ENCODE results near the gene RNF222.
A peak's percentile ranks its signal among the peaks of the same experiment; 100 is the strongest.

The RNF222 gene, protein sequence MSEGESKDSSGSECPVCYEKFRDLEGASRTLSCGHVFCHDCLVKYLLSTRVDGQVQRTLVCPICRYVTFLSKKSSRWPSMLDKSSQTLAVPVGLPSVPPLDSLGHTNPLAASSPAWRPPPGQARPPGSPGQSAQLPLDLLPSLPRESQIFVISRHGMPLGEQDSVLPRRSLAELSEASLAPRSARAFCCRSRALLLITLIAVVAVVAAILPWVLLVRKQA

GRCh38 chr17:8397636-8398035 is at the start of gene RNF222:
TSS of gene RNF222 (minus strand) at chr17:8397827. CDS start at chr17:8393461, 4,366 bp downstream.
- DNase-seq (ENCODE audit: low spot score) = no peak

DNA sequence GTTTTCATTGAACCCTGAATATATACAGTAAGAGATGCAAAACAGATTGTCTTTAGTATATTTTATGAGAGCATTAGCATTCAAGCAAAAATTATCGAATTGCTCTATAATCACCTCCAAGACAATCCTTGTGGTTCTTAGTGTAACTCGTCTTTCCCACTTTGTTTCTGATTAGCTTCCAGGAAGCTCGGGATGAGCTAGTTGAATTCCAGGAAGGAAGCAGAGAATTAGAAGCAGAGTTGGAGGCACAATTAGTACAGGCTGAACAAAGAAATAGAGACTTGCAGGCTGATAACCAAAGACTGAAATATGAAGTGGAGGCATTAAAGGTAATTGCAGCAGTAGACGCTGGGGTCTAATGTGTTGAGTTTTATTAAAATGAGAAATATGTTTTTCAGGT is 47.9 kb upstream of the RNF222 start:
- no peak for DNase-seq (ENCODE audit: low spot score)

GRCh38 chr17:8444494-8444893 is 46.9 kb upstream of the RNF222 start:
- DNase-seq (ENCODE audit: low spot score) = peak; percentile 27

- DNase-seq (ENCODE audit: low spot score) = no peak
Measured at GRCh38 chr17:8443756-8444155, 46.1 kb upstream of the RNF222 start.

DNA sequence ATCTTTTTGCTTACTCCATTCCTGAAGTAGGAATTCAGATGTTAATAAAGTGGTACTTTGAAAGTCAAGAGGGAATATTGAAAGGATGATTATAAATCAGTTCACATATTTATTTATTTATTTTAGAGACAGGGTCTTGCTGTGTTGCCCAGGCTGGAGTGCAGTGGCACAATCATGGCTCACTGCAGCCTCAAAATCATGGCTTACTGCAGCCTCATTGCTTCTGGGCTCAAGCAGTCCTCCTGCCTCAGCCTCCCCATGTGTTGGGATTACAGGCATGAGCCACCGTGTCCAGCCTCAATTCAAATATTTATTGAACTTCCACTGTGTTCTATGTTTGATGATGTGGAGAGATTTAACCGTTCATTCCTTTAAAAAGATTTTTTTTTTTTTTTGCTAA is 44.7 kb upstream of the RNF222 start:
- DNase-seq (ENCODE audit: low spot score) = no peak

GRCh38 chr17:8441690-8442089 is 44.1 kb upstream of the RNF222 start:
- no peak for DNase-seq (ENCODE audit: low spot score)

GRCh38 chr17:8439681-8440080 is 42.1 kb upstream of the RNF222 start:
- no peak for DNase-seq (ENCODE audit: low spot score)

DNA sequence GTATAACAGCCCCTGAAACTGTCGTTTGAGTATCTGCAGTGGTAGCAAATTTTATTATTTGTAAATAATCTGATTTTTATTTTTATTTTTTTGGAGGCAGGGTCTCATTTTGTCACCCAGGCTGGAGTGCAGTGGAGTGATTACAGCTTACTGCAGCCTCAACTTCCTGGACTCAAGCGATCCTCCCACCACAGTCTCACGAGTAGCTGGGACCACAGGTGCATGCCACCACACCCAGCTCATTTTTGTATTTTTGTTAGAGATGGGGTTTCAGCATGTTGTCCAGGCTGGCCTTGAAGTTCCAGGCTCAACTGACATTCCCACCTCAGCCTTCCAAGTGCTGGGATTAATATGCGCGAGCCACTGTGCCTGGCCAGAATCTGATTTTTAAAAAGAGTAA is 40.8 kb upstream of the RNF222 start:
- no peak for DNase-seq (ENCODE audit: low spot score)

DNA sequence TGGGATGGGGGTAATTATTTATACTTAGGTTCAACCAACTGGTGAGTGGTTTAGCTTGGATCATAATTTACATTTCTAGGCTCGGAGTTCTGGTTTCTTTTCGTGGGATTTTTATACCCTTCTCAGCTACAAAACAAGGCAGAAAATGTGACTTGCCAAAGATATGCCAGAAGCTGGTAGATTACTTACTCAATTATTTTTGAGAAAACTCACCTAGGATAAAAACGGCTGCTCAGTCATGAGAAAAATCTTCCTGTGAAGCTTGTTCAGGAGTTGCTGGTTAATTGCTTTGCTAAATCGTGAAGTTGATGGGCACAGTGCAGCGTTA is 39.2 kb upstream of the RNF222 start:
- no peak for DNase-seq (ENCODE audit: low spot score)

DNA sequence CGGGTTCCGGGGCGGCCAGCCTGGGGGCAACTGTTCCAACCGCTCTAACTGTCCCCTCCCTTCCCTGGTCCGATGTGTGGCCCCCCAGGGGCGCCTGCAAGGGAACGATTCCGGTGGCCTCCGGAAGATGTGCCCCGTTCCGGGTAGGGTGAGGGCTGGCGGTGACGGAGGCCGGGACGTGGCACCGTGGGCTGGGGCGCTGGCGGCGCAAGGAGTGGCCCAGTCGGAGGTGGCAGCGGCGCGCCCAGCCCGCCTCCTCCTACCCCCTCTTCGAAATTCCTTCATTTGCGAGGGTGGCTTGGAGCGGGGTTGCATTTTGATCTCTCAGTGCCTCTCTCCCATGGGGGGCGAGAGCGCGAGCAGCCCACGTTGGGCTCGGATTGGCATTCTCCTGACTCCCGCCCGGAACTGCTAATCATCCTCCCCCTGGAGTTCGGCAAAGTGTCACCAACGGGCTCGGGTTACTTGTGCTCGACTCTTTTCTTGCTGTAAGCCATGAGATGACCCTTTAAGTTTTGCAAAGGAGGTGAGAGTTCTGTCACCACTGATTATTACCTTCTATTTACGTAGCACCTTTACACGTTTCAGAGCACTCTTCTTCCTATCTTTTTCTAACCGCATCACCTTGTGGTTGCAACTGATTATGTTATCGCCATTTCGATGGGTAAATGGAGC is 38.7 kb upstream of the RNF222 start:
- peak; percentile 75 for DNase-seq (ENCODE audit: low spot score)

DNA sequence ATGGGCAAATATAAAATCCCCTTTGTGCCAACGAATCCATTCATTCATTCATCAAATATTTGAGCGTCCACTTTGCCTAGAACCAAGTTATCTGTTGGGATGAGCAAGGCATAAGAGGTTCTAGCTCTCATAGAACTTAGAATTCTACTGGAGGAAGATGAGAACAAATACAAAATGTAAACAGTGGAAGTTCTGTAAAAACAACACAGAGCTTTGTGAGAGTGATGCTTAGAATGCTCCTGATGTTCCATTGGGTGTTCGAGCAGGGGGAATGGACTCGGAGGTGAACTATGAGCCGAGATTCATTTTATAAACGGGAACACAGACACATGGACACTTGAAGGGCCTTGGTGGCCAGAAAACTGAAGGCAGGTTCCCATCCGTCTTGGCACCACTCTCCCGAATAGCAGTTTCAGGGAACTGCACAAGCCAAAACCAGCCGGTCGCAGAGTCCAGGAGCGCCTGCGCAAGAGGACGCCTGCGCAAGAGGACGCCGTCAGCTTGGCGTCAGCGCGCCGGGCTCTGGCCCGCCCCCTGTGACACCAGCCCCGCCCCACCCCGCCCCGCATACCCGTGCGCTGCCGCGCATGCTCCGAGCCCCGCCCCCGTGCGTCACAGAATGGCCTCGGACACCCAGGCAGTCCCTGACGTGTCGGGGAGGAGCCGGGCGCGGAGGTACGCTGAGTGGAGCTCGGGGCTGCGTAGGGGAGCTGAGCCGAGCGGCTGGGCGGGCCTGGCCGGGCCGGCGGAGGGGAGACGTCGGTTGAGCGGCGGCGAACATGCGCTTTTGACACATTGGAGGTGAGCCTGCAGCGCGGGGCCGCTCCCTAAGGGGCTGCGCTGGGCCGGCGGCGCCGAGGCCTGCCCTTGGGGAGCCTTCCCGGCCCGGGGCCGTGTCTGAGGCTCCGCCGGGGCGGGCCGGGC is 37.9 kb upstream of the RNF222 start, which contains the start of gene NDEL1:
Gene NDEL1 (plus strand): TSS at position 640 of the 924 bp plus-strand sequence. CDS start 8,388 bp downstream, outside the sequence.
- DNase-seq (ENCODE audit: low spot score) = peak; percentile 98

DNA sequence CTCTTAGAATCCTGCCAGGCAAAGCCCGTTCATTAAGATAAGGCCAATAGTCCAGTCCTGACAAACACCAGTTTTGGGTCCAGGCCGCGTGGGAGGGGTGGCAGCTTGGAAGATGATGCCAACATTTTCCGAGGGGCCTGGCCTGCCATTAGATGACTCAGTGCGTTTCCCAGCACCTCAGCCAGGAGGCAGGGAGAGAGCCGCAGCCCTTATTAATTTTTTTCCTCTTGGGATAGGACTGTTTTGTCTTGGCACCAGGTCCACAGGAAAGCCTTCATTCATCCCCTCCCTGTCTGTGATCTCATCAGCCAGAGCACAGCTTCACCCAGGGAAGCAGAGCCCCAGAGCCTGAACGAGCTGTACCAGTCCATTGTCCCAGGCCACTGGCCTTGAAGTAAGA is 33.3 kb upstream of the RNF222 start:
- DNase-seq (ENCODE audit: low spot score) = no peak

GRCh38 chr17:8426802-8427201 is 29.2 kb upstream of the RNF222 start:
- DNase-seq (ENCODE audit: low spot score) = no peak

DNA sequence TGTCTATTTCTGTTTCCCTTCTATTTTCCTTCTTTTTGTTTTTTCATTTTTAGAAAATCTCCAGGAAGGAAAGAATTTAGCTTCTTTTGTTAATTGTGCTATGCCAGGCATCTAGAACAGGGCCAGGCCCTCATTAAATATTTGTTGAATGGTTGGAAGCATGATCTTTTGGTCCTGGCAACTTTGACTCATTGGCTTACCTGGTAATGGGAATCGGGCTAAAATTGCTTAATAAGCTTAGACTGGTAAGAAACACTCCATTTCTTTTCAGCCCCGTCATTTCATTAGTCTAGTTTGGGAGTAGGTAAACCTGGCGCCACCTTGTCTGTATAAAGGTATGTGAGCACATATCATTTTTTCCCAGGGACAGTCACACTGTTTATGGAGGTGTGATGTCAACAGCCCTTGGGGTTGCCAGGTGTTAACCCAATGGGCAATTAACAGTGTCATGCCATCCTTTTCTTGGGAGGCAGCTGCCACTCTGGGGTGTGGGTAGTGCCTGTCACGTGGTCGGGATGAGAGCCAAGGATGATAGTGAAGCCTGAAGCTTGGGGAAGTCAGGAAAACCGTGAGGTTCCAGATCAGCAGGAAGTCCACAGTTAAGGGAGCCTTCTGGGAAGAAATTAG is 28.6 kb upstream of the RNF222 start:
- DNase-seq (ENCODE audit: low spot score) = no peak

GRCh38 chr17:8421571-8421970 is 23.9 kb upstream of the RNF222 start:
- peak; percentile 28 for DNase-seq (ENCODE audit: low spot score)

DNA sequence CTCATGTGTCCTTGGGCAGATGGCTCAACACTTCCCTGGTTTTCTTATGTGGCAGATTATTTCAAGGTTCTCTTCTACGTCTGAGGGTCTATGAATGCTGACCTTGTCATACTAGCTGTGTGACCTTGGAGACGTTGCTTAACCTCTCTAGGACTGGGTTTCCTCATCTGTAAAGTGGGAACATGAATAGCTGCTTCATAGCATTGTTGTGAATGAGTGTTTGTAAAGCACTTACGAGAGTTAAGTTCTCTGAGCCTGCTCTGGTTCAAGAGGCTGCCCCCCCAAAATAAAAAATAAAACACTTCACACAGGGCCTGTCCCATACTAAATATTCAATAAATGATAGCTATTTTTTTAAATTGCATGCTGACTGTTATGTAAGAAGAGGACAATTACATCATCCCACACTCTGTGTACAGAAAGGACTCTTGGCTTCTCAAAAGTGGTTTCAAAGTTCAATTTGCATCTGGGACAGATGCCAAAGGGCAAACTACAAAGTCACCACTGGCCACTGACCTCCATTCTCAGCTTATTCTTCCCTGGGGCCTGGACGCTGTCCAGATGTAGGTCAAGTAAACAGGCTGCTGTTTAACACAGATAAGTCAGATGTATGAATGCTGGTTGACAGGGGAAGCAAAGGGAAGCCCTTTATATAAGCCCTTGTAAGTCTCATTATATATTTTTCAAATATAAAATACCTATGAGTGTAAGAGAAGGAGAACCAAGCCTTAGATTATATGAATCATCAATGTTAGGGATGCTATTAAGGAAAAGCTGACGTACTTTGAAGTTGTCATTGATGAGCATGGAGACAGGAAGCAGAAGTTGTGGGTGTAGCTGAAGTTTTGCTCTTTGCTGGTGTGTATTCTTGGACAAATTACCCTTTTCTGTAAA is 22.7 kb upstream of the RNF222 start:
- DNase-seq (ENCODE audit: low spot score) = peak; percentile 85

DNA sequence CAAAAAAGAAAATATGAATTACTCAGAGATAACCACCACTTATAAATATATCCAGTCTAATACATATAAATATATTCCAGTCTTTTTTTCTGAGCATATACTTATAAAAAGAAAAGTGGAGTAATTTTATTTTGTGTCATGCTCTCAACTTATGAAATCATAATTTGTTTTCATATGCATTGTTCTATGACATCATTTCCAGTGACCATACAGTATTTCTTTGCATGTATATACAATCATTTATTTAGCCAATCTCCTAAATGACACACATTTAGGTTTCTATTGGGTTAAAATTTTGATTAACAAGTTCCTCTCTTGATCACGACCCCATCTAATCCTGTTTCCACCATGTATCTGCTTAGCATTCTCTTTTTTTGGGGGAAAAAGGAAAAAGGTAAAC is 21.7 kb upstream of the RNF222 start:
- DNase-seq (ENCODE audit: low spot score) = no peak

GRCh38 chr17:8418471-8418870 is 20.8 kb upstream of the RNF222 start:
- DNase-seq (ENCODE audit: low spot score) = no peak

GRCh38 chr17:8417806-8418205 is 20.2 kb upstream of the RNF222 start:
- no peak for DNase-seq (ENCODE audit: low spot score)

GRCh38 chr17:8413938-8414337 is 16.3 kb upstream of the RNF222 start:
- DNase-seq (ENCODE audit: low spot score) = no peak

DNA sequence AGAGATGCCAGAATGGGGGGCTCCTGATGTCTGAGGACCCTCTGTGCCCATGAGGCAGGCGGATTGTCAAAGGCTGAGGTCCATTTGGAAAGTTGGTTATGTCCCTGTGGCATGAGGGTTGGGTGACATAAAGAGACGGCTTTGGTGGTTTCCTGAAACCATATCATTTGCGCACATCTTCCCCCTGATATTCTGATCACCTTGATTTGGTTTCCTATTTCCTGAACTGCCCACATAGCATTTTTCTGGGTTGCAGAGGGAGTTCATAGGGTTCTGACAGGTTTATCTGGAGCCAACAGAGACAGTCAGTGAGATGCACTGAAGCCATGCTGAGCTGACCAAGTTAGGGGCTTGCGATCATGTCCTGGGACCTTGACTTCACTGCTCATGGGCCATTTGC is 15.7 kb upstream of the RNF222 start:
- no peak for DNase-seq (ENCODE audit: low spot score)
